Measurements from ENCODE around the gene ALOXE3.

GRCh38 chr17:8080799-8081219 is 37.5 kb downstream of the ALOXE3 start:
- TF ChIP-seq CTCF (IDR thresholded peaks at IDR 0.05) (no peak), POLR2A (IDR thresholded peaks at IDR 0.05) (no peak)

Data from body of pancreas (tissue), 4 donors.